GM15510 (cell line): ENCODE results near the gene PAX4.

Experiments used
- POLR2A ChIP-seq: IDR thresholded peaks from 3 replicates; pipeline ENCODE4 v1.6.1; 2011; ENCODE audit warnings: borderline replicate concordance; ENCODE audit not compliant: insufficient read length; ENCODE audit errors: extremely low read depth

PAX4 gene

GRCh38 chr7:127644484-127644883, 26.5 kb upstream of the PAX4 start:
- TF ChIP-seq POLR2A: no peak

- no peak for TF ChIP-seq POLR2A
Observed at GRCh38 chr7:127638197-127638596, 20.3 kb upstream of the PAX4 start.

- TF ChIP-seq POLR2A: no peak
Observed at GRCh38 chr7:127635659-127636285, 17.8 kb upstream of the PAX4 start.

- TF ChIP-seq POLR2A: no peak
Observed at GRCh38 chr7:127632276-127632910, 14.5 kb upstream of the PAX4 start.

GRCh38 chr7:127629268-127629854, 11.4 kb upstream of the PAX4 start:
- TF ChIP-seq POLR2A: no peak

GRCh38 chr7:127628445-127628844, 10.5 kb upstream of the PAX4 start:
- TF ChIP-seq POLR2A: no peak

GRCh38 chr7:127625331-127625730, 7.4 kb upstream of the PAX4 start:
- TF ChIP-seq POLR2A: no peak

- no peak for TF ChIP-seq POLR2A
Observed at GRCh38 chr7:127620406-127621233, 2.7 kb upstream of the PAX4 start.

GRCh38 chr7:127619681-127620405, 1.9 kb upstream of the PAX4 start:
- TF ChIP-seq POLR2A: no peak

GRCh38 chr7:127618775-127619174, 833 bp upstream of the PAX4 start:
- no peak for TF ChIP-seq POLR2A

- no peak for TF ChIP-seq POLR2A
Observed at GRCh38 chr7:127616724-127617123, 1.2 kb downstream of the PAX4 start.

GRCh38 chr7:127612263-127612662, 5.7 kb downstream of the PAX4 start:
- no peak for TF ChIP-seq POLR2A

- TF ChIP-seq POLR2A: no peak
Observed at GRCh38 chr7:127609297-127609696, 8.6 kb downstream of the PAX4 start.

GRCh38 chr7:127608446-127608845, 9.5 kb downstream of the PAX4 start:
- no peak for TF ChIP-seq POLR2A

- no peak for TF ChIP-seq POLR2A
Observed at GRCh38 chr7:127600885-127601284, 17.1 kb downstream of the PAX4 start.
